Fibroblast of lung (primary cell): ENCODE data around the gene EDNRA. TPM values are rescaled to one million over a fixed set of nuclear protein-coding genes. Genes with fewer than 3 reads are reported as not detected.

Source experiments
- DNase-seq, 2 donors: peaks; one replicate each; pipeline versions ENCODE4 v3.0.0 to v3.0.0-alpha.2; 2010; ENCODE audit warnings: low read depth in 2 of 2
- H2AFZ ChIP-seq: 2 replicates; pipeline ENCODE4 v1.5.1; 2012; ENCODE audit warnings: low read length, control low read depth, inconsistent platforms
- H3K27ac ChIP-seq: 2 replicates; pipeline ENCODE4 v1.5.1; 2011; ENCODE audit warnings: low read length, control low read depth; ENCODE audit not compliant: insufficient read depth
- H3K27me3 ChIP-seq: 2 replicates; pipeline ENCODE4 v1.5.1; 2011; ENCODE audit warnings: mild to moderate bottlenecking, low read length; ENCODE audit not compliant: control insufficient read depth, insufficient read depth
- H3K36me3 ChIP-seq: 2 replicates; pipeline ENCODE4 v1.5.1; 2011; ENCODE audit warnings: low read length; ENCODE audit not compliant: control insufficient read depth, insufficient read depth
- H3K4me1 ChIP-seq: 2 replicates; pipeline ENCODE4 v1.5.1; 2011; ENCODE audit warnings: low read length; ENCODE audit not compliant: control insufficient read depth, insufficient read depth; ENCODE audit errors: extremely low read depth
- H3K4me2 ChIP-seq: 2 replicates; pipeline ENCODE4 v1.5.1; 2011; ENCODE audit warnings: low read length, control low read depth; ENCODE audit not compliant: insufficient read depth; ENCODE audit errors: extremely low read depth
- H3K4me3 ChIP-seq, 4 experiments: fragments of 200-600 bp in 1 of 4; sonication (generic) in 1 of 4; replicated peaks in 1 of 4; 2 replicates each; pipeline ENCODE4 v1.5.1; 2011 to 2016; ENCODE audit warnings: low read length in 4 of 4, low read depth in 3 of 4, mild to moderate bottlenecking in 3 of 4, control low read depth in 2 of 4, inconsistent platforms in 1 of 4, mixed read lengths in 1 of 4; ENCODE audit not compliant: insufficient read depth in 1 of 4; ENCODE audit errors: control extremely low read depth in 1 of 4
- H3K79me2 ChIP-seq: 2 replicates; pipeline ENCODE4 v1.5.1; 2012; ENCODE audit warnings: mild to moderate bottlenecking, low read length, inconsistent platforms; ENCODE audit not compliant: control insufficient read depth, insufficient read depth
- H3K9ac ChIP-seq: 2 replicates; pipeline ENCODE4 v1.5.1; 2011; ENCODE audit warnings: mild to moderate bottlenecking, low read length, control low read depth; ENCODE audit not compliant: insufficient read depth
- H3K9me3 ChIP-seq: 2 replicates; pipeline ENCODE4 v1.5.1; 2012; ENCODE audit warnings: low read depth, low read length; ENCODE audit not compliant: control insufficient read depth, insufficient read depth
- H4K20me1 ChIP-seq: 2 replicates; pipeline ENCODE4 v1.5.1; 2011; ENCODE audit warnings: low read length; ENCODE audit not compliant: control insufficient read depth, insufficient read depth; ENCODE audit errors: extremely low read depth
- CTCF ChIP-seq, 2 donors: IDR thresholded peaks in 1 of 2; conservative IDR thresholded peaks in 1 of 2; 1 replicate in 1 of 2; 2 replicates in 1 of 2; pipeline ENCODE4 v1.5.1; 2011 to 2012; ENCODE audit warnings: low read length in 2 of 2, control low read depth in 1 of 2, inconsistent platforms in 1 of 2, low read depth in 1 of 2, mild to moderate bottlenecking in 1 of 2
- EZH2 ChIP-seq: IDR thresholded peaks from 2 replicates; pipeline ENCODE4 v1.5.1; 2012; ENCODE audit warnings: low read length, control low read depth, mild to moderate bottlenecking; ENCODE audit errors: missing control alignments
- polyA plus RNA-seq, 2 donors: library from polyadenylated mRNA; depleted of rRNA in 1 of 2; stranded (reverse) in 1 of 2; unstranded in 1 of 2; fragments of >200 nt; gene quantifications; 2 replicates each; pipeline ENCODE4 v1.2.1, GENCODE V29; 2011 to 2012; ENCODE audit warnings: missing spikeins in 1 of 2
- total RNA-seq: library from RNA; depleted of rRNA; stranded (reverse); fragments of >200 nt; gene quantifications from 2 replicates; pipeline ENCODE4 v1.2.1, GENCODE V29; 2014

Gene EDNRA
- total and polyA plus RNA-seq, 2 donors (not counting 1 experiment from before 2014, with no cell fraction given) = 2.0 to 9.5 TPM

DNA sequence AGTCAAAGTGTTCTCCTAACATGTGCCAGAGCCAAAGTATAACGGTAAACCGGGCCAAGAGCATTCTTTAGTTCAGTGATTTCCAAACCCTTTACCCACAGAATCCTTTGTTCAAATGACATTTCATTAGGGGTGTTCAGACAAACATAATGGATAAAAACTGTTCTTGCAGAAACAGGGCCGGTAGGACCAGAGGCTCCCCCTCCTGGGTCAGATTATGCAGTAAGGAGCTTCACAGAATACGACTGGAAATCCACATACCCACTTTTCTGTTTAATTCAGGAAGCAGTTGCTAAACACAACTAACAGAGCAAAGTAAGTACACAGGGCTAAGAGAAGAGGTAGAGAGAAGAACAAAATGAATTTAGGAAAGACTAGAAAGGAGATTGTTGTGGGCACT lies 89.7 kb downstream of the EDNRA start:
- peak; percentile 39 to 65 for DNase-seq
- H2AFZ ChIP-seq = no peak overlapping the region
- no peaks in the 10 kb centered on the region for H4K20me1 ChIP-seq
- no peaks in the 10 kb centered on the region for H3K36me3 ChIP-seq
- H3K79me2 ChIP-seq = no peaks in the 10 kb centered on the region
- no peaks in the 10 kb centered on the region for H3K9me3 ChIP-seq
- TF ChIP-seq CTCF (conservative IDR thresholded peaks at IDR 0.05 in 1 of 2, IDR thresholded peaks at IDR 0.05 in 1 of 2; ENCODE audit: low read depth in 1 of 2, low read length in 2 of 2) = peak; percentile 33 to 34
- no peak for TF ChIP-seq EZH2
- H3K27ac ChIP-seq = no peak overlapping the region
- H3K27me3 ChIP-seq = no peaks in the 10 kb centered on the region
- H3K9ac ChIP-seq = no peak overlapping the region
- H3K4me1 ChIP-seq = no peaks in the 10 kb centered on the region
- no peak overlapping the region for H3K4me3 ChIP-seq
- no peak overlapping the region for H3K4me2 ChIP-seq

- H3K4me3 ChIP-seq = no peak overlapping the region
- H3K36me3 ChIP-seq = no peaks in the 10 kb centered on the region
- no peak overlapping the region for H3K4me2 ChIP-seq
- no peaks in the 10 kb centered on the region for H3K27me3 ChIP-seq
- no peaks in the 10 kb centered on the region for H3K4me1 ChIP-seq
- TF ChIP-seq EZH2 (no peak), CTCF (conservative IDR thresholded peaks at IDR 0.05 in 1 of 2, IDR thresholded peaks at IDR 0.05 in 1 of 2; ENCODE audit: low read depth in 1 of 2, low read length in 2 of 2) (no peak)
- H4K20me1 ChIP-seq = no peaks in the 10 kb centered on the region
- DNase-seq = peak in 1 of 2 donors; percentile 45
- no peak overlapping the region for H2AFZ ChIP-seq
- no peak overlapping the region for H3K27ac ChIP-seq
- no peaks in the 10 kb centered on the region for H3K79me2 ChIP-seq
- H3K9me3 ChIP-seq = no peaks in the 10 kb centered on the region
- H3K9ac ChIP-seq = no peak overlapping the region
Observed at GRCh38 chr4:147571036-147571770, 90.3 kb downstream of the EDNRA start.

- H4K20me1 ChIP-seq = no peaks in the 10 kb centered on the region
- TF ChIP-seq EZH2 = no peak
- no peak for TF ChIP-seq CTCF (conservative IDR thresholded peaks at IDR 0.05 in 1 of 2, IDR thresholded peaks at IDR 0.05 in 1 of 2; ENCODE audit: low read depth in 1 of 2, low read length in 2 of 2)
Observed at GRCh38 chr4:147576084-147576483, 95.2 kb downstream of the EDNRA start.

More at GRCh38 chr4:147576084-147576483, 95.2 kb downstream of the EDNRA start:
- Histone ChIP-seq H2AFZ (no peak overlapping the region), H3K79me2 (no peaks in the 10 kb centered on the region), H3K4me3 (no peak overlapping the region), H3K9ac (no peak overlapping the region), H3K27ac (no peak overlapping the region), H3K4me1 (peaks cover 4% of the 10 kb centered on the region), H3K36me3 (no peaks in the 10 kb centered on the region), H3K9me3 (no peaks in the 10 kb centered on the region), H3K4me2 (no peak overlapping the region), H3K27me3 (no peaks in the 10 kb centered on the region)
- DNase-seq = no peak
